Astrocyte of the spinal cord (primary cell): Measurements from ENCODE around the gene AGER.

ENCODE experiments used
- DNase-seq: peaks from one replicate; pipeline ENCODE4 v3.0.0; 2011; ENCODE audit warnings: low read depth, low spot score
- H3K4me3 ChIP-seq: 2 replicates; pipeline ENCODE4 v1.5.1; 2011; ENCODE audit warnings: low read depth, mild to moderate bottlenecking, low read length, moderate library complexity
- CTCF ChIP-seq: IDR thresholded peaks from 2 replicates; pipeline ENCODE4 v1.5.1; 2012; ENCODE audit warnings: low read depth, mild to moderate bottlenecking, low read length, inconsistent platforms
- in situ Hi-C: cut with HindIII; loops from 2 replicates; pipeline ENCODE4 v1.10.0; 2017; ENCODE audit warnings: low sequenced_read_pairs

Gene AGER

GRCh38 chr6:32183483-32184083 lies 470 bp downstream of the AGER start:
- no peak for TF ChIP-seq CTCF
- in situ Hi-C loops: no loop called here
- no peak for DNase-seq
- no peak overlapping the region for H3K4me3 ChIP-seq

- no peak overlapping the region for H3K4me3 ChIP-seq
- no peak for TF ChIP-seq CTCF
- in situ Hi-C loops: no loop called here
- DNase-seq: no peak
Measured at GRCh38 chr6:32183030-32183429, 1.0 kb downstream of the AGER start.

- no peak overlapping the region for H3K4me3 ChIP-seq
- no peak for TF ChIP-seq CTCF
- no peak for DNase-seq
- in situ Hi-C loops: no loop called here
Measured at GRCh38 chr6:32182555-32182981, 1.5 kb downstream of the AGER start.

GRCh38 chr6:32181915-32182529 lies 2.0 kb downstream of the AGER start:
- no peak for DNase-seq
- TF ChIP-seq CTCF: no peak
- H3K4me3 ChIP-seq: no peak overlapping the region
- in situ Hi-C loops: no loop called here

GRCh38 chr6:32181148-32181702 lies 2.8 kb downstream of the AGER start:
- in situ Hi-C loops: no loop called here
- DNase-seq: no peak
- no peak for TF ChIP-seq CTCF
- no peak overlapping the region for H3K4me3 ChIP-seq

- in situ Hi-C loops: no loop called here
- no peak for TF ChIP-seq CTCF
- no peak overlapping the region for H3K4me3 ChIP-seq
- no peak for DNase-seq
Measured at GRCh38 chr6:32179766-32180405, 4.2 kb downstream of the AGER start.
